Trophoblast cell (in vitro differentiated cells and primary cell): ENCODE results near the gene PHYHD1.
"Not testable (repeated sequence)": the region's sequence is repeated elsewhere in the genome, so short reads cannot be mapped to it uniquely, and the experiment has no call there.

Source experiments
- DNase-seq, 2 donors: peaks; one replicate each; pipeline ENCODE4 v3.0.0-alpha.2; 2016
- H2AFZ ChIP-seq: 2 replicates; pipeline ENCODE4 v1.6.1; 2013; ENCODE audit warnings: low read length, moderate library complexity, mild to moderate bottlenecking; ENCODE audit not compliant: insufficient read depth, poor library complexity
- H2AK5ac ChIP-seq: 2 replicates; pipeline ENCODE4 v1.6.1; 2013; ENCODE audit warnings: mild to moderate bottlenecking, low read length
- H2BK120ac ChIP-seq: 2 replicates; pipeline ENCODE4 v1.6.1; 2013; ENCODE audit warnings: low read length, mild to moderate bottlenecking, moderate library complexity; ENCODE audit not compliant: insufficient read depth, poor library complexity
- H2BK12ac ChIP-seq: 2 replicates; pipeline ENCODE4 v1.6.1; 2013; ENCODE audit warnings: mild to moderate bottlenecking, low read length, moderate library complexity
- H2BK5ac ChIP-seq: 2 replicates; pipeline ENCODE4 v1.6.1; 2013; ENCODE audit warnings: low read length, low read depth, moderate library complexity, mild to moderate bottlenecking; ENCODE audit not compliant: poor library complexity
- H3K14ac ChIP-seq: 2 replicates; pipeline ENCODE4 v1.6.1; 2013; ENCODE audit warnings: mild to moderate bottlenecking, low read length
- H3K18ac ChIP-seq: 2 replicates; pipeline ENCODE4 v1.6.1; 2013; ENCODE audit warnings: mild to moderate bottlenecking, low read length
- H3K23ac ChIP-seq: 2 replicates; pipeline ENCODE4 v1.6.1; 2013; ENCODE audit warnings: low read length
- H3K27ac ChIP-seq: 2 replicates; pipeline ENCODE4 v1.5.1; 2013; ENCODE audit warnings: low read depth, mild to moderate bottlenecking, inconsistent platforms, low read length, moderate library complexity
- H3K27me3 ChIP-seq: 2 replicates; pipeline ENCODE4 v1.6.1; 2013; ENCODE audit warnings: inconsistent platforms, mild to moderate bottlenecking, low read length, moderate library complexity; ENCODE audit not compliant: insufficient read depth
- H3K36me3 ChIP-seq, 2 experiments: 1 replicate in 1 of 2; 2 replicates in 1 of 2; pipeline ENCODE4 v1.6.1; 2013; ENCODE audit warnings: low read length in 2 of 2, mild to moderate bottlenecking in 2 of 2, moderate library complexity in 1 of 2; ENCODE audit not compliant: insufficient read depth in 2 of 2, control insufficient read depth in 1 of 2
- H3K4ac ChIP-seq: 2 replicates; pipeline ENCODE4 v1.6.1; 2013; ENCODE audit warnings: low read depth, mild to moderate bottlenecking, low read length, moderate library complexity
- H3K4me1 ChIP-seq, 2 experiments: 1 replicate in 1 of 2; 2 replicates in 1 of 2; pipeline ENCODE4 v1.6.1; 2013; ENCODE audit warnings: low read length in 2 of 2, mild to moderate bottlenecking in 2 of 2, moderate library complexity in 1 of 2; ENCODE audit not compliant: insufficient read depth in 2 of 2, control insufficient read depth in 1 of 2
- H3K4me2 ChIP-seq: 2 replicates; pipeline ENCODE4 v1.6.1; 2013; ENCODE audit warnings: inconsistent platforms, mild to moderate bottlenecking, low read length, moderate library complexity
- H3K4me3 ChIP-seq: 2 replicates; pipeline ENCODE4 v1.5.1; 2013; ENCODE audit warnings: mild to moderate bottlenecking, low read depth, low read length, inconsistent platforms
- H3K79me1 ChIP-seq: one replicate; pipeline ENCODE4 v1.6.1; 2013; ENCODE audit warnings: low read length
- H3K79me2 ChIP-seq: 2 replicates; pipeline ENCODE4 v1.6.1; 2013; ENCODE audit warnings: low read length, mild to moderate bottlenecking; ENCODE audit not compliant: control insufficient read depth, insufficient read depth, poor library complexity
- H3K9ac ChIP-seq: 2 replicates; pipeline ENCODE4 v1.6.1; 2013; ENCODE audit warnings: mild to moderate bottlenecking, low read length
- H3K9me3 ChIP-seq: 2 replicates; pipeline ENCODE4 v1.6.1; 2013; ENCODE audit warnings: low read depth, mild to moderate bottlenecking, control low read depth, inconsistent platforms, low read length; ENCODE audit not compliant: insufficient read depth
- H4K12ac ChIP-seq: 2 replicates; pipeline ENCODE4 v1.6.1; 2013; ENCODE audit warnings: low read depth, mild to moderate bottlenecking, low read length, moderate library complexity
- H4K8ac ChIP-seq: 2 replicates; pipeline ENCODE4 v1.6.1; 2013; ENCODE audit warnings: low read depth, mild to moderate bottlenecking, low read length, moderate library complexity
- H4K91ac ChIP-seq: one replicate; pipeline ENCODE4 v1.6.1; 2013; ENCODE audit warnings: low read depth, mild to moderate bottlenecking, low read length, moderate library complexity
- WGBS: extraction: QIAGEN DNeasy Blood & Tissue Kit; methylation state at CpG from one replicate; pipeline ENCODE4 v1.1.7; 2013; ENCODE audit warnings: missing lambda C conversion rate; ENCODE audit not compliant: insufficient read length, insufficient coverage; ENCODE audit errors: extremely low coverage; 5-methylcytosine and 5-hydroxymethylcytosine counted together

Gene PHYHD1

GRCh38 chr9:128943832-128944620 is 23.2 kb downstream of the PHYHD1 start:
- Histone ChIP-seq H2BK120ac (no peak overlapping the region), H3K4me3 (no peak overlapping the region), H3K27ac (no peak overlapping the region), H3K27me3 (no peaks in the 10 kb centered on the region), H3K36me3 (peaks cover 3% of the 10 kb centered on the region in 2 experiments), H3K79me1 (peaks cover 11% of the 10 kb centered on the region), H3K4ac (no peak overlapping the region), H3K9me3 (no peaks in the 10 kb centered on the region), H3K18ac (no peak overlapping the region), H4K12ac (no peak overlapping the region), H3K4me1 (peaks cover 14 to 20% of the 10 kb centered on the region in 2 experiments), H3K4me2 (no peak overlapping the region), H3K14ac (no peak overlapping the region), H4K8ac (no peak overlapping the region), H3K23ac (no peak overlapping the region), H2BK12ac (peak overlapping the region; percentile 17), H2AK5ac (no peak overlapping the region), H2BK5ac (no peak overlapping the region), H3K9ac (no peak overlapping the region), H3K79me2 (peaks cover 10% of the 10 kb centered on the region), H2AFZ (no peak overlapping the region), H4K91ac (no peak overlapping the region)
- no CpG with 5 or more reads among the region's 7 CpGs for WGBS
- no peak for DNase-seq

DNA sequence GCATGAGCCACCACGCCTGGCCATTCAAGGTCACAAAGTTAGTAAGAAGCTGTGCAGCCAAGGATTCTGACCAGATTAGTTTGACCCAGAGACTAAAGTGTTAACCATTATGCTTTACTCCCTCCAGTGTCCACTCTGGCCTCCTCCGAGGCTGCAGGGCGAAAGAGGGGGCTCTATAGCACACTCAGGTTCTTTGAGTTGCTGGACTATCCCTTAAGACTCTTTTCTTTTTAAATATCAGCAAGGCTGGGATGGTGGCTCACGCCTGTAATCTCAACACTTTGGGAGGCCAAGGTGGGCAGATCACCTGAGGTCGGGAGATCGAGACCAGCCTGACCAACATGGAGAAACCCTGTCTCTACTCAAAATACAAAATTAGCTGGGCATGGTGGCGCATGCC is 24.2 kb downstream of the PHYHD1 start:
- H3K4me1 ChIP-seq: peaks cover 14 to 20% of the 10 kb centered on the region in 2 experiments

GRCh38 chr9:128945798-128946501 is 25.2 kb downstream of the PHYHD1 start:
- H3K79me1 ChIP-seq: peaks cover 11% of the 10 kb centered on the region
- H3K9me3 ChIP-seq: no peaks in the 10 kb centered on the region
- H3K23ac ChIP-seq: no peak overlapping the region
- H3K79me2 ChIP-seq: peaks cover 10% of the 10 kb centered on the region
- no peak overlapping the region for H3K14ac ChIP-seq
- H2AK5ac ChIP-seq: no peak overlapping the region
- no CpG with 5 or more reads among the region's 19 CpGs for WGBS
- no peak for DNase-seq
- H2AFZ ChIP-seq: no peak overlapping the region
- H3K36me3 ChIP-seq: peaks cover 5 to 8% of the 10 kb centered on the region in 2 experiments
- no peak overlapping the region for H3K18ac ChIP-seq
- no peak overlapping the region for H2BK5ac ChIP-seq
- H3K4me2 ChIP-seq: no peak overlapping the region
- no peak overlapping the region for H4K12ac ChIP-seq
- H2BK120ac ChIP-seq: no peak overlapping the region
- no peaks in the 10 kb centered on the region for H3K27me3 ChIP-seq
- no peak overlapping the region for H3K4ac ChIP-seq
- no peak overlapping the region for H3K4me3 ChIP-seq
- H4K8ac ChIP-seq: no peak overlapping the region
- H3K27ac ChIP-seq: no peak overlapping the region
- no peak overlapping the region for H4K91ac ChIP-seq
- H2BK12ac ChIP-seq: no peak overlapping the region
- H3K4me1 ChIP-seq: peaks cover 14 to 20% of the 10 kb centered on the region in 2 experiments
- H3K9ac ChIP-seq: no peak overlapping the region

More for the DNA sequence above, 24.2 kb downstream of the PHYHD1 start:
- not testable (repeated sequence) for H3K27me3 ChIP-seq, H3K27ac ChIP-seq, H3K14ac ChIP-seq, H3K4me2 ChIP-seq, H4K12ac ChIP-seq, H3K9me3 ChIP-seq, H3K4me3 ChIP-seq, H4K91ac ChIP-seq, H4K8ac ChIP-seq, H3K9ac ChIP-seq, H3K36me3 ChIP-seq, H3K18ac ChIP-seq, H3K4ac ChIP-seq, H2AK5ac ChIP-seq, H2BK120ac ChIP-seq, H3K23ac ChIP-seq, H2BK12ac ChIP-seq, H2BK5ac ChIP-seq, DNase-seq, H3K79me2 ChIP-seq, H2AFZ ChIP-seq
- no CpG with 5 or more reads among the region's 7 CpGs for WGBS
- H3K79me1 ChIP-seq: peaks cover 11% of the 10 kb centered on the region

DNA sequence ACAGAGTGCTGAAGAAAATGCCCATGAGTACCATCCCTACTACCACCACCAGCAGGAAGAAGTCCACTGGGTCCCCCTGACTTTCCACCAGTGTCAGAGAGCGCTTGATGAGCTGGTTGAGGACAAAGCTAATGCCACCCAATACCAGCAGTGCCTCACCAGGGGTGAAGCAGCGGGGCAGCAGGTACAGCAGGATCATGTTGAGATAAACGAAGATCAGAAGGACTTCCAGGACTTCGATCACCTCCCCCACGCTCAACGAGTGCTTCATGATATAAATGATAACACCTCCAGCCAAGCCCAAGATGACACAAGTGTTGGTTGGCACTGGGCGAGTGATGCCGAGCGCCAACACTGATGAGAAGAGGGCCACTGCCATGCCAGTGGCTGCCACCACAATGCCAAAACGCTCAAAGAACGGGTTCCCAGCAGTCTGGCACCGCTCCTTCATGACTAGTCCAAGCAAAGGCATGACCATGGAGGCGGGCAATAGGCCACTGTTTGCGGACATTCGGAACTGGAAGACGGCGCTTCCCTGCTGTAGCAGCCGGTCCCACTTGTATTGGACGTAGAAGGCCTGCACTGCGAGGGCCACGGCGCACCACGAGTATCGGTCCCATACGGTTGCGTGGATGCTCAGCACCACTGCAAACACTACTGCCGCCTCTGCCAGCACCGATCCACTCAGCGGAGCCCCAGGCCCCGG is 25.9 kb downstream of the PHYHD1 start:
- Histone ChIP-seq H3K27ac (peak overlapping the region; percentile 7), H3K4me1 (peaks cover 14 to 20% of the 10 kb centered on the region in 2 experiments), H3K9me3 (no peaks in the 10 kb centered on the region), H4K91ac (peak overlapping the region; percentile 71), H2AK5ac (peak overlapping the region; percentile 57), H3K4me3 (peak overlapping the region; percentile 99), H2AFZ (peak overlapping the region; percentile 71), H3K79me1 (peaks cover 11% of the 10 kb centered on the region), H3K4me2 (peak overlapping the region; percentile 80), H3K14ac (peak overlapping the region; percentile 86), H3K4ac (peak overlapping the region; percentile 29), H4K12ac (peak overlapping the region; percentile 89), H2BK5ac (no peak overlapping the region), H3K23ac (no peak overlapping the region), H4K8ac (peak overlapping the region; percentile 88), H3K27me3 (no peaks in the 10 kb centered on the region), H2BK120ac (peak overlapping the region; percentile 21), H3K79me2 (peaks cover 10% of the 10 kb centered on the region), H3K18ac (peak overlapping the region; percentile 74), H3K36me3 (peaks cover 5 to 8% of the 10 kb centered on the region in 2 experiments), H3K9ac (peak overlapping the region; percentile 96), H2BK12ac (no peak overlapping the region)
- peak in 1 of 2 donors; percentile 19 for DNase-seq
- WGBS: no CpG with 5 or more reads among the region's 30 CpGs
